Right lobe of liver (tissue), 4 donors: ENCODE measurements around the gene DUSP22.

Experiments
- POLR2A ChIP-seq: fragments of 450-650 bp; IDR thresholded peaks from one replicate; pipeline ENCODE4 v1.6.1; 2017; ENCODE audit warnings: antibody characterized with exemption, mild to moderate bottlenecking
- TF ChIP-seq, protein P1 (sequence below), 4 donors: fragments of 200-600 bp in 3 of 4; fragments of 450-650 bp in 1 of 4; IDR thresholded peaks; one replicate each; pipeline versions ENCODE4 v1.5.1 to v1.8.0; 2016 to 2022; ENCODE audit warnings: antibody characterized with exemption in 4 of 4, mild to moderate bottlenecking in 2 of 4
- donor health status: DM: no; HTN: no; CAD: no.
- donor health status: DM: no; HTN: no; CAD: no.
- donor health status: DM: no; HTN: yes; CAD: no.

- no peak for TF ChIP-seq POLR2A
- TF ChIP-seq, protein P1, sequence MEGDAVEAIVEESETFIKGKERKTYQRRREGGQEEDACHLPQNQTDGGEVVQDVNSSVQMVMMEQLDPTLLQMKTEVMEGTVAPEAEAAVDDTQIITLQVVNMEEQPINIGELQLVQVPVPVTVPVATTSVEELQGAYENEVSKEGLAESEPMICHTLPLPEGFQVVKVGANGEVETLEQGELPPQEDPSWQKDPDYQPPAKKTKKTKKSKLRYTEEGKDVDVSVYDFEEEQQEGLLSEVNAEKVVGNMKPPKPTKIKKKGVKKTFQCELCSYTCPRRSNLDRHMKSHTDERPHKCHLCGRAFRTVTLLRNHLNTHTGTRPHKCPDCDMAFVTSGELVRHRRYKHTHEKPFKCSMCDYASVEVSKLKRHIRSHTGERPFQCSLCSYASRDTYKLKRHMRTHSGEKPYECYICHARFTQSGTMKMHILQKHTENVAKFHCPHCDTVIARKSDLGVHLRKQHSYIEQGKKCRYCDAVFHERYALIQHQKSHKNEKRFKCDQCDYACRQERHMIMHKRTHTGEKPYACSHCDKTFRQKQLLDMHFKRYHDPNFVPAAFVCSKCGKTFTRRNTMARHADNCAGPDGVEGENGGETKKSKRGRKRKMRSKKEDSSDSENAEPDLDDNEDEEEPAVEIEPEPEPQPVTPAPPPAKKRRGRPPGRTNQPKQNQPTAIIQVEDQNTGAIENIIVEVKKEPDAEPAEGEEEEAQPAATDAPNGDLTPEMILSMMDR (IDR thresholded peaks at IDR 0.05) = no peak
Observed at GRCh38 chr6:307065-307814, 15.0 kb downstream of the DUSP22 start.
